Kasumi-1 (cell line): ENCODE results near the gene CNN2.

ENCODE experiments used
- DNase-seq, 2 experiments: peaks; one replicate each; lab custom pipeline; 2025; lab: John Stamatoyannopoulos, UW

CNN2 gene

DNA sequence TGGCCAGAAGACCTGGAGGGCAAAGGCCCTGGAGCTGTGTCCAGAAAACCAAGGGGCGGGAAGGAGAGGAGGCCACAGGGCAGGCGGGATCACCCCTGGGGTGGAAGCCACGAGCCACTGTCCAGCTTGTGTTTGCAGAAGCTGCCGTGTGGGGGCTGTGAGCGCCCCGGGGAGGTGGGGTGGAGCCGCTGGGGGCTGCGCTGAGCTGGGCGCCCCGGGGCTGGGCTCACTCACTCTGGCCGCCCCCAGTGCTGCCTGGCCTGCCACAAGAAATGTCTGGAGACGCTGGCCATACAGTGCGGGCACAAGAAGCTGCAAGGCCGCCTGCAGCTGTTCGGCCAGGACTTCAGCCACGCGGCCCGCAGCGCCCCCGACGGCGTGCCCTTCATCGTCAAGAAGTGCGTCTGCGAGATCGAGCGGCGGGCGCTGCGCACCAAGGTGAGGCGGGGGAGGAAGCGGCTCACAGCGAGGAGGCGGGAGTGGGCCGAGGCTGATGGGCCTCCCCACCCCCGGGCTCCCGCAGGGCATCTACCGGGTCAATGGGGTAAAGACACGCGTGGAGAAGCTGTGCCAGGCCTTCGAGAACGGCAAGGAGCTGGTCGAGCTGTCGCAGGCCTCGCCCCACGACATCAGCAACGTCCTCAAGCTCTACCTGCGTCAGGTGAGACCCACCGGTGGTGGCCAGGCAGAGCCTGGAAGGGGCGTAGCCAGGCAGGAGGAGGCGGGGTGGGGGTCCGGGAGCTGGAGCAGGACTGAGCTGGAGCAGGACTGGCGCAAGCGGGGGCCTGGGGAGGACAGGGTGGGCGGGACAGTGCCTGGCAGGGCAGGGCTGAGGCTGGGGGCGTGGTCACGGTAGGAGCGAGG, 55.1 kb downstream of the CNN2 start:
- DNase-seq, result no peak

DNA sequence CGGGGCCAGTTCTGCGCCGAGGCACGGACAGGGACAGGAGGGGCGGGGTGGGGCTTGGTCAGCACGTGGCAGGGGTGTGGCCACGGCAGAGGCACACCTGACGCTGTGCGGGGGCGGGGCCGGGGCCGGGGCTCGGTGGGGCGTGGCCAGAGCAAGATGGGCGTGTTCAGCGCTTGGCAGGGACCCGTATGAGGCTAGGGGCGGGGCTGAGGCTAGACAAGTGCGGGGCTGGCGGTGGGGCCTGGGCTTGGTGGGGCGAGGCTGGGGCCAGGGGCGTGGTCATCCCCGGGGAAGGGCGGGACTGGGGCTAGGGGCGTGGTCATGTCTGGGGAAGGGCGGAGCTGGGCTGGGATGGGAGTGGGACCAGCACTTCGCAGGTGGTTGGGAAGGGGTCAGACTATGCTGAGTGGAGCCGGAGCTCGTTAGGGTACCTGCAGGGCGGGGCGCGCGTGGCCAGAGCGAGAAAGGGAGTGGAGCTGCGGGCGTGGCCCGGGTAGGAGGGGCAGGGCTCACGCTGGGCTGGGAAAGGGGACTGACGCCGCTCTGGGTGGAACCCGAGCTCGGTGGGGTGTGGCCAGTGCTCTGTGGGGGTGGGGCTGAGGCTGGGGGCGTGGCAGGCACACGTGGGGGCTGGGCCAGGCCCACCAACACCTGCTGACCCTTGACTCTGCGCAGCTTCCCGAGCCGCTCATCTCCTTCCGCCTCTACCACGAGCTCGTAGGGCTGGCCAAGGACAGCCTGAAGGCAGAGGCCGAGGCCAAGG, 55.9 kb downstream of the CNN2 start:
- no peak for DNase-seq

DNA sequence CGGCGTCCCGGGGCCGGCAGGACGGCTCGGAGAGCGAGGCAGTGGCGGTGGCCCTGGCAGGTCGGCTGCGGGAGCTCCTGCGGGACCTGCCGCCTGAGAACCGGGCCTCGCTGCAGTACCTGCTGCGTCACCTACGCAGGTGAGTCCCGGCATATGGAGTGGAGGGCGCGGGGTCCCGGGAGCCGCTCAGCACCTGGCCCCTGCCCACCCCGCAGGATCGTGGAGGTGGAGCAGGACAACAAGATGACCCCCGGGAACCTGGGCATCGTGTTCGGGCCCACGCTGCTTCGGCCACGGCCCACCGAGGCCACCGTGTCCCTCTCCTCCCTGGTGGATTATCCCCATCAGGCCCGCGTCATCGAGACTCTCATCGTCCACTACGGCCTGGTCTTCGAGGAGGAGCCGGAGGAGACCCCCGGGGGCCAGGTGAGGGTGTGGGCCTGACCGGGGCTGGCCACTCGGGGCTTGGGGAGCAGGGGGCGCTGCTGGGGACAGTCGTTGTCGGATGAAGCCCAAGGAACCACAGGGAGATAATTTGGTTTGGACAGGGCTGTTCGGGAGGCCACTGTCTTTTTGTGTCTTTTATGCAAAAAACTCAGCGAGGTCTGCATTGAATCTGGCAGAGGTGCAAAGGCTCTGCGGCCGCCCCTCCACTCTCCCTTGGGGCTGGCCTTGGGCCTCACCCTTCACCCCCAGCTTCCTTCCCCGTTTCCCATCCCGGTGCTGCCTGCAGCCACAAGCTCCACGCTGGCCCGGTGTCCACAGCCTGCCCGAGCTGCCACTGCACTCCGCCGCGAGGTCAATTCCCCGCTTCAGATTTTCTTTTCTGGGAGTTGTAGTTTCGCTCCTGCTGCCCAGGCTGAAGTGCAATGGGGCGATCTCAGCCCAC, 56.8 kb downstream of the CNN2 start:
- DNase-seq, result no peak

DNA sequence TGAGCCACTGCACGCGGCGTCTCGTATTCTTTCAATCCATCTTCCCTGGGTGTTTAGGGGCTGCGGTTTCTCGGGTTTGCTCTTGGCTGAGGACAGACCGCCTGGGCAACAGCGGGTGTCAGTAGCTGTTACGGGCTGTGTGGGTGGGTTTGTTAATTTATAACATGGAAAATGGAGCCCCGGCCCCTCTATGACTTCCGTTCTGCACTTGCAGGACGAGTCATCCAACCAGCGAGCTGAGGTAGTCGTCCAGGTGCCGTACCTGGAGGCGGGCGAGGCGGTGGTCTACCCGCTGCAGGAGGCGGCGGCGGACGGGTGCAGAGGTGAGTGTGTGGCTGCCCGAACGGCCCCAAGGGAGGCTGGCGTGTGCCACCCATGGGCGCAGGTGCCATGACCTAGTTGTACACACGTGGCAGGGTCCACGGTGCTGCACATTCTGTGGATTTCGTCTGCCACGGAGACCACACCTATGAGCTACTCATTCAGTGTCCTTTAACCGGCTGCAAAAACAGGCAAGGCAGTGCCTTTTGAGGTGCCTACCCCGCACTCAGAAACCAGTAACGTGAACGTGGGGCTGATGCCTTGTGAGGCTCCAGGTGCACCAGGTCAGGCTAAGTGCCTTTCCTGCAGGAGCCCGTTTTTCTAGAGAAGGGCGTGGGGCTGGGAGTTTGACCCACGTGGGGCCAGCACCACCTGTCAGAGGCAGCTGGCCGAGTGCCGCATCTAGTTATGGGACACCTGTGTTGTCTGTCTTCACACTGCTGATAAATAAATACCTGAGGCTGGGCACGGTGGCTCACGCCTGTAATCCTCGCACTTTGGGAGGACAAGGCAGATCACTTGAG, 57.8 kb downstream of the CNN2 start:
- no peak for DNase-seq

GRCh38 chr19:1085053-1085658, 58.7 kb downstream of the CNN2 start:
- no peak for DNase-seq

DNA sequence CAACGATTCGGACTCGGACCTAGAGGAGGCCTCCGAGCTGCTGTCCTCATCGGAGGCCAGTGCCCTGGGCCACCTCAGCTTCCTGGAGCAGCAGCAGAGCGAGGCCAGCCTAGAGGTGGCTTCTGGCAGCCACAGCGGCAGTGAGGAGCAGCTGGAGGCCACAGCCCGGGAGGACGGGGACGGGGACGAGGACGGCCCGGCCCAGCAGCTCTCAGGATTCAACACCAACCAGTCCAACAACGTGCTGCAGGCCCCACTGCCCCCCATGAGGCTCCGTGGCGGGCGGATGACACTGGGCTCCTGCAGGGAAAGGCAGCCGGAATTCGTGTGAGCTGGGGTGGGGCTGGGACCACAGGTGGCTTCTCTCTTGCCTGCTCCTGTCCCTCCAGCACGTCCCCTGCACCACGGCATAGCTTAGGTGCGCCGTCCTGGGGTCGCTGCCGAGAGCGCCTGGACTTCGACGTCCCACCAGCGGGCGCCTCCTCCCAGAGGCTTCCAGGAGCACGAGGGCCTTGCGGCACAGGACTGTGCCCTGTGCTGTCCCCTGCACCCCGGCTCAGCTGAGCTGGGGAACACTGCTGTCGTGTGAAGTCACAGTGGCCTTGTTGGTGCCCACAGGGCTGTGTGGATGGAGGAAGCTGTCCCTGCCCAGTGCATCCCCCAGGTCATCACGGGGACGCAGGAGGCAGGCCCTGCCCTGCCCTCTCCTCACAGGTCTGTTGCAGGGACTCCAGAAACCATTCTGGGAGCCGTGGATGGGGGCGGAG, 59.5 kb downstream of the CNN2 start:
- no peak for DNase-seq

- no peak for DNase-seq
These were observed 60.2 kb downstream of the CNN2 start for GRCh38 chr19:1086613-1087012.

DNA sequence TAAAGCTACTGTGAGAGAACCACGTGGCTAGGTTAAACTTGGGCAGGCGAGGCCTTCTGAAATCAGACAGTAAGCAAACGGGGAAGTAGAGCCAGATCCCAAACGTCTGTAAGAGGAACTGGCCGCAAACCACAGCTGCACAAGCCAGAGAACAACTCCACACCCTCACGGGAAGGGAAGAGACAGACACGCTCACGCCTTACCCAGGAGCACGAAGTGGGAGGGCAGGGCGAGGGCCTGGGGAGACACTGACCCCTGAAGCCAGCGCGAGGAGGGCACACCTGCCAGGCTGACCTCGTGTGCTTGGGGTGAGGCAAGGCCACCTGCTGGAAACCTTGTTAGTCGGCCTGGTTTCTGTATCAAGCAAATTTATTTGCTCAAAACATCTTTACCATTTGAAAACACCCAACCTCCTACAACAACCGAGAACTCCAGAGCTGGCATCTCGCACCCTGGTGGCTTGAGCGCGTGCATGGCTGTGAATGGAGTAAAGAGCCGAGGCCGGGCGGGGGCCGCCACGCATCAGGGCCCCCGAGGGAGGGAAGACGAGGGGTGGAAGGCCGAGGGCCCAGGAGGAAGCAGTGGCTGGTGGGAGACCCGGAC, 61.5 kb downstream of the CNN2 start:
- peak; percentile 97 to 98 for DNase-seq

DNA sequence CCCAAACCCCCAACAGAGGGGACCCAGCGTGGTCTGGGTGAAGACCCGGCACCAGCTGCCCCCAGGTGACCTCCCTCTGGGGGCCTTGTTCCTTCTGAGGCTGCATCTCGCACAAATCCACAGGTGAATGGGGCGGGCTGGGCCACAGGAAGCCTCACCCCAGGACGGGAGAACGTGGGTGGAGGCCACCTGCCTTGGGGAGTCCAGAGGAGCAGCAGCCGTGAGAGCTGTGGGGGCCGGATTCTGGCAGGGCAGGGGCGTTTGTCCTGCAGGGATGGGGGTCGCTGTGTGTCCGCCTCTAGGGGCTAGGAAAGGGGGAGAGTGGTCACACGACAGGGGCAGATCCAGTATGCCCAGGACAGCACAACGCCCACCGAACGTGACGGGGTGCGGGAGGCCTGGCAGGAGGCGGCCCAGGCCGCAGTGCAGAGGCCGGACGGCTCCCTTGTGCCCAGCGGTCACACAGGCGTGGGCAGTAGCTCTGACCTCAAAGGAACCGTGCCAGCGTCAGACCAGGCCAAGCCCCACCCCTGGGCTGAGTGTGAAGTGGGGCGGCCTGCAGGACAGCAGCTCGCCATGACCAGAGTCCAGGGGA, 62.1 kb downstream of the CNN2 start:
- DNase-seq, result no peak
